Renal pelvis (tissue), 4 donors: ENCODE measurements around the gene TEX35. TPM values are rescaled to one million over a fixed set of nuclear protein-coding genes. Genes with fewer than 3 reads are reported as not detected.
"Not testable (repeated sequence)": the region's sequence is repeated elsewhere in the genome, so short reads cannot be mapped to it uniquely, and the experiment has no call there.

Experiments used
- DNase-seq: peaks from one replicate; pipeline ENCODE4 v3.0.0-alpha.2; 2013
- polyA plus RNA-seq, 3 donors: library from polyadenylated mRNA; unstranded; fragments of 120-200 nt; gene quantifications; one replicate each; pipeline ENCODE4 v1.2.1, GENCODE V29; 2013; ENCODE audit not compliant: insufficient read length in 3 of 3

The TEX35 gene
- polyA plus RNA-seq, 3 donors: 0.11 TPM; not detected in 2

DNA sequence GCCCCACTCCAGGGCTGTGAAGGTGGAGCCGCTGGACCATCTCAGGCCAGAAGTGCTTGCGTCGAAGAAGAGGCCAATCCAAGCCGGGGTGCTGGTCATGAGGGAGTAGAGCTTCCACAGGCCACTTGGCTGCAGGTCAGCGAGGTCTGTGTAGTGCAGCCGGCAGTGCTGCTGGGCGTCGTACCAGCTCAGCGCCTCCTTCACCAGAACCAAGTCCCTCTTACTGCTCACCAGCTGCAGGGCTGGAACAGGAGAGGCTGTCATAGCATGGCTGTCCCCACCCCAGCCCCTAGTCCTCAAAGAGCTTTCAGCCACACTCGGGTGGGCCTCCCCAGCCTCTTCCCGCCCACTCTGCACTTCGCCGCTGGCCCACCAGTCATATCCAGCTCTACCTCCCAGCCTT is 18.3 kb upstream of the TEX35 start:
- no peak for DNase-seq

DNA sequence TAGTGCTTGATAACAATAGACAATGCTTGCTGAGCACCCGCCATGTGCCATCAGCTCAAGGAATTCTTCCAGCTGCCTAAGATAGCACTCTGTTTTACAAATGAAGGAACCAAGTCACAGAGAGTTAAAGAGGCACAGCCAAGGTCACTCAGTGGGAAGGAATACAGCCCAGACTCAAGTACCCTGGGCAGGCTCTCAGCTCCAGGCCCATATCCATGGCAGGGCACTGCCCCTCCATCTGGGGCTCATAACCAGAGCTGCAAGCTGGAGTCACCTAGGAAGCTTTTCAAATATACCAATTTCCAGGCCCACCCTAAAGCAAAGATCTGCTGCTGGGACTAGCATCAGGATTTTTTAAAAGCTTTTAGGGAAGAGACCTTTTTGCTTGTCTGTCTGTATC is 17.8 kb upstream of the TEX35 start:
- no peak for DNase-seq

- DNase-seq: no peak
These were observed 17.0 kb upstream of the TEX35 start for GRCh38 chr1:178495741-178496409.

GRCh38 chr1:178496410-178497135 is 16.3 kb upstream of the TEX35 start, which contains the start of gene CLEC20A:
Gene CLEC20A (minus strand): TSS chr1:178496964. CDS start chr1:178496939, 25 bp downstream.
- DNase-seq: no peak

DNA sequence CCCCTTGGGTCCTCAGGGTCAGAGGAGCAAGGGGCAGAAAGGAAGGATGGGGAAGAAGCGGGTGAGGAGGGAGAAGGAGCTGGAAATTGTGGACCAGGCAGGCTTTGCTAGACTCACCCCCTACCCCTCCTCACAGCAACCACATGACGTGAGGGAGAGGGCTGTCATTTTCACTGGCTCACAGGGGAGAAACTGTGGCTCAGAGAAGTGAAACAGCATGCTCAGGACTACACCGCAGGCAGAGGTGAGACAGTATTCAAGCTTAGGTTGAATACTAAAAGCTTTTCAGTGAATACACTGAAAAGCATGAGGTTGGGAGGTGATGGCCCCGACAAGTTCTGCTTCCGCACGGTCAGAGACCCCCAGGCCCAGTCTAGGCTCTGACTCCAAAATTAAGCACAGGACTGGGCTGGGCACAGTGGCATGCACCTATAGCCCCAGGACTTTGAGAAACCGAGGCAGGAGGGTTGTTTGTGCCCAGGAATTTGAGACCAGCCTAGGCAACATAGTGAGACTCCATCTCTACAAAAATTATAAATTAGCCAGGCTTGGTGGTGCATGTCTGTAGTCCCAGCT is 14.9 kb upstream of the TEX35 start:
- DNase-seq: no peak

GRCh38 chr1:178498896-178499675 is 13.8 kb upstream of the TEX35 start:
- no peak for DNase-seq

- no peak for DNase-seq
These were observed 12.7 kb upstream of the TEX35 start for GRCh38 chr1:178500091-178500770.

DNA sequence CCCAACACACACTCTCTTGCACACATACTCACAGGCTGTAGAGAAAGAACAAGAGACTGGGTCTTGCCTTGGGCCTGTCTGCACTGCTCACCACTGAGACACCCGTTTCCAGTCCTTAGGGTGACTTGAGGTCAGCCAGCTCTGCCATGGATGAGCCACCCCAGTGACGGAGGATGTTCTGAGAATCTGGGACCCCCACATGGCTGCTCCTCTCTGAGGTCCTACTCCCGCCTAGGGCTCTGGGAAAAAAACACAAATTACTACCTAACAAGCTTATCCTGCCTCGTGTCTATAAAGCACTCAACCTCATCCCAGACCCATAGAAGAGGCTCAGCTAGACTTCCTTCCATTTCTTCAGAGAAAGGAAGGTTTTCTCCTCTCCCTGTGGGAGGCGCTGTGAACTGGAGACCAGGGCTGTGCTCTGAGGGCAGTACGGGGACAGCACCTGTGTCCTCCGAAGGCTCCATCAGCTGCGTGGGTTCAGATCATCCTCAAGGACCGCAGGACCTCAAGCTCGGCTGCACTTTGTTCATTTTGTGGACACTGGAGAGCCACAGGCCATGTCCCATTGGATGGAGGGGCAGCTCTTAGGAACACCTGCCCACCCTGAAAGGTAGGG is 11.9 kb upstream of the TEX35 start:
- no peak for DNase-seq

- peak; percentile 64 for DNase-seq
These were observed 11.1 kb upstream of the TEX35 start for GRCh38 chr1:178501705-178502329.

DNA sequence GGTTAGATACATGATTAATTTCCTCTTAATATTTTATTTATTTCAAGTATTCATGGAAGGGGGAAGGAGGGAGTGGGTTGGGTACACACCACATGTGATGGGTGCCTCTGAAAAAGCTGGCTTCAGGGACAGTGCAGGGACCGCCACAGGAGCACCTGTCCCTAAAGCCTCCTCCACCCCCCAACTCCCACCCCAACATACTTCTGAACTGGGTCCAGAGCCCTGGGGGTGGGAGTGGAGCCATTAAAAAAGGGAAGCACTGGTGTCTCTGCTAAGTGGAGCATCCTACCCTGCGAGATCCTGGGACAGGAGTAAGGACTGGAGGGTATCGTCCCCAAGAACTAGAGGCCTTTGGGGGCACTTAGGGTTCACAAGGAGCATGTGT is 10.6 kb upstream of the TEX35 start:
- no peak for DNase-seq

DNA sequence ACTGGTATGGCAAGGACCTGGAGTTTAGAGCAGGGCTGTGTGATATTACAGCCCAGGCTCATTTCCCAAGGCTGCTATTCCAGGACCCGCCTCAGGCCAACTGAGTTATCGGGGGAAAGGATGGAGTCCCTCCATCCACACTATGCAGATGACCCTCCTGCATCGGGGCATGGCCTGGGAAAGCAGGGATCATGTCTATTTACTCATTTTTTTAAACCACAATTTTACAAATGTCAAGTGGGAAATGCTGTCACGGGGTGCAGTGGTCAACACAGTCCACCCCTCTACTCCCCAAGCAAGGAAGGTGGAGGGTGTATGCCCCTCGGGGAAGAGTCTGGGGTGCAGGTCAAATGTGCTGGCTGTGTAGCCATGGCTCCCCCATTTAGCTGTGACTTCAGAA is 10.1 kb upstream of the TEX35 start:
- DNase-seq: no peak

- DNase-seq: not testable (repeated sequence)
These were observed 9.6 kb upstream of the TEX35 start for GRCh38 chr1:178503316-178503715.

- DNase-seq: no peak
These were observed 9.1 kb upstream of the TEX35 start for GRCh38 chr1:178503849-178504248.

GRCh38 chr1:178504286-178504685 is 8.6 kb upstream of the TEX35 start:
- no peak for DNase-seq

DNA sequence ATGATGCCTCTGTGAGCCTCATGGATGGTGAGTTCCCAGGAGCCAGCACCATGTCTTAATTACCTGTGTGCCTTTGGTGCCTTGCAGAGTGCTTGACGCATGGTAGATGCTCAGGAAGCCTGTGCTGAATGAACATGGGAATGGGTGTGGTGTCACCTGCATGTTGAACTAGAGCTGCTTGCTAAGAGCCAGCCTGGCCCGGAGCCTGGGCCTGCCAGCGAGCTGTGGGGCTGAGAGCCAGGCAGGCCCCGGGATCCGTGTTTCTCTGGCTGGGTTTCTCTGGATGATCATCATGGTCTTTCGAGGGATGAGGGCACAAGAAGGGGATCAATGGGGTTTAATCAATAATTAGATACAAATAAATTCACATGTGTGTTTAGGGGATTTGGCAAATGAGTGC is 6.7 kb upstream of the TEX35 start:
- no peak for DNase-seq

GRCh38 chr1:178506669-178507068 is 6.2 kb upstream of the TEX35 start:
- DNase-seq: no peak

DNA sequence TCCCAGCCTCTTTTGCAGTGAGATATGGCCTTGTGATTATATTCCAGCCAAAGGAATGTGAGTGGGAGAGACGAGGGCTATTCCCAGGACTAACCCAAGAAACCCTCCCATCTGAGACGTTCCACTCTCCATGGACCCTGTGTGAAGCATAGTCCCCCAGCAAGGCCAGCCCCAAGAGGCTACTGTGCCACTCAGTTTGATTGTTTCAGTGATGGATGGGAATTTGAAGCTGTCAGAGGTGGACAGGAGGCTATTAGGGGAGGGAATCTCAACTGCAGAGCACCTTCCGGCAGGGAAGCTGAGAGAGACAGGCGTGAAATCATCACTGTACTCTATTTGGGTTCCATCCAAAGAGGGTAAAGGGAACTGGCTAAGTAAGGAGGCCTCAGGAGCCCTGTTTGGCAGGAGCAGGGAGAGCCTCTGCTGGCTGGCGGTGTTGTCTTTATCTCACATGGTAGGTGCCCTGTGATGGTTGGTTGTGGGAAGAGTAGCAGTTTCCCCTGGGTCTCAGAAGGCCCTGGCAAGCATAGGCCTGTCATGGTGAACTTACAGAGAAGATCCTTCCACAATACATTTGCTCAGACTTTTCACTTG is 3.4 kb upstream of the TEX35 start:
- no peak for DNase-seq

DNA sequence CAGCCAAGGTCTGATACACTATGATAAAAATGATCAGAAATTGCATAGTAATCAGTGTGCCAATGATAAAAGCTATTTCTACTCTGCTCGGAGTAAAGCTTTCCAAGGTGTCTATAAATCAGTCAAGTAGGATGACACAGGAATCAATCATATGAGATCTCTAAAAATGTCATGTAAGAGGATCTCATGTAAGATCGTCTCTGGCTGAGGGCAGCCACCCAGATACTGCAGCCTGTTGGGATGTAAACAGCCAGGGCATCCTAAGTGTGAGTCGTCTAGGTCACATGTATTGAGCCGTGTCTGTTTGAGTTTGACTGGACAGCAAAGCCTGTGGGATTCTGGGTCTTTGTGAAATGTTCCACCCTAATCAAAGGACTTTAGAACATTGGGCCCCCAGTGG is 2.8 kb upstream of the TEX35 start:
- DNase-seq: no peak

DNA sequence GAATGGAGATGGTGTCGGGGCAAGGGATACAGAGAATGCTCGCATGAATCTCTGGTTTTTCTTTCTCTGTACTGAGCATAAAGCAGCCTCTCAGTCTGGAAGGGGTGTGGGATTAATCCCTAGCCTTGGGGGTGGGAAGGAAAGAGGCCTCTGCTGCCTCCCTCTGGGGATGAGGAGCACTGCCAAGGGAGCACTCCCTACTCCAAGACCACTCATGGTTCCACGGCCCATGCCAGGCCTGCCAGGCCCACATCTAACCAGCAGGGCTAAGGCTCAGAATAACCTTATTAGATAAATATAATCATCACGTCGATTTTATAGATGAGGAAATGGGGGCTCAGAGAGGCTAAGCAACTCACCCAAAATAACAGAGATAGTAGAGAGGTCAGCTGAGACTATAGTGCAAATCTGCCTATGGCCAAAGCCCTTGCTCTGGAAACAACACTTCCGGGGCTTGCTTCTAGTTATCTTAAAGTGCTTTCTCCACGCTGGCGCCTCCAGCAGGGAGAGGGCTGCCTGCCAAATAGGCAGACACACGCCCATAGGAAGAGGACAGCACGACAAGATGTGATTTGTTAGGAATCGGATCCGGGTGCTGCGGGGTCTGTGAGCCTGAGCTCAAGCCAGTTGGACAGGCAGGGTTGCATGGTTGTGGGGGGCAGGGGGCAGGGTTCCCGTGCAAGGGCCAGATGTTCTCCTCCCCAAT is 522 bp downstream of the TEX35 start:
- no peak for DNase-seq

DNA sequence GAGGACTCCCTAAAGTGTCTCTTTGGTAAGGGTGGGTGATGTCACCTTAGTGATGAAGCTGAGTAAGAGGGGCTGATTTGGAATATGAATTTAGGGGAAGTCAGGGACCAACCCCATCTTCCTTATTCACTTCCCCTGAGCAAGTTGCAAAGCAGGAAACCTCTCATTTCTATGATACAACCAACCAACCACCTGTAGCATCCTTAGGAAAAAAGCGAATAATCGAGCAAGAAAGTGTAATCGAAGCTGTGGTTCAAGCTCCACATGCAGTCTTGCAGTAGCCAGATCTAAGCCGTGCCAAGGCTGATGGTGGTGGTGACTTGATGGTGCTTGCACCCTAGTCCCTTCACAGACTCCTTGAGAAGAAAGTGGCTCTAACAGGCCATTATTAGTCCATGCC is 3.2 kb downstream of the TEX35 start:
- no peak for DNase-seq
